Natural killer cell (primary cell): Measurements from ENCODE around the gene KSR2. TPM values are rescaled to one million over a fixed set of nuclear protein-coding genes. Genes with fewer than 3 reads are reported as not detected.
A peak's percentile ranks its signal among the peaks of the same experiment; 100 is the strongest.

Source experiments
- ATAC-seq, 3 donors: fragments of 150-1000 bp in 2 of 3; fragments of 200-7000 bp in 1 of 3; cut with Tn5 transposase; 1 replicate in 1 of 3; 2 replicates in 2 of 3; pipeline ENCODE4 v1.10.0; 2021; ENCODE audit warnings: mild to moderate bottlenecking in 2 of 3, moderate library complexity in 2 of 3
- DNase-seq, 2 donors: peaks; one replicate each; pipeline versions ENCODE4 v3.0.0 to v3.0.0-alpha.2; 2013 to 2021; ENCODE audit warnings: mixed read lengths in 1 of 2
- H3K27ac ChIP-seq: one replicate; pipeline ENCODE4 v1.5.1; 2013; ENCODE audit warnings: mild to moderate bottlenecking, low read length
- H3K27me3 ChIP-seq: one replicate; pipeline ENCODE4 v1.6.1; 2013; ENCODE audit warnings: low read length; ENCODE audit not compliant: control insufficient read depth, insufficient read depth
- H3K36me3 ChIP-seq: one replicate; pipeline ENCODE4 v1.6.1; 2013; ENCODE audit warnings: low read length; ENCODE audit not compliant: control insufficient read depth, insufficient read depth
- H3K4me1 ChIP-seq: one replicate; pipeline ENCODE4 v1.6.1; 2013; ENCODE audit warnings: low read length; ENCODE audit not compliant: control insufficient read depth, insufficient read depth
- H3K4me3 ChIP-seq: one replicate; pipeline ENCODE4 v1.5.1; 2013; ENCODE audit warnings: low read length
- H3K9me3 ChIP-seq: one replicate; pipeline ENCODE4 v1.6.1; 2013; ENCODE audit warnings: low read length; ENCODE audit not compliant: control insufficient read depth, insufficient read depth
- H3K27ac Mint-ChIP-seq, 2 donors: one replicate each; pipeline ENCODE4 v1.8.0; 2022; ENCODE audit warnings: mild to moderate bottlenecking in 2 of 2, mixed read lengths in 2 of 2, moderate library complexity in 1 of 2
- H3K27me3 Mint-ChIP-seq, 2 donors: one replicate each; pipeline ENCODE4 v1.8.0; 2022; ENCODE audit warnings: low read depth in 2 of 2, mixed read lengths in 2 of 2
- H3K36me3 Mint-ChIP-seq: one replicate; pipeline ENCODE4 v1.8.0; 2022; ENCODE audit warnings: mixed read lengths
- H3K4me1 Mint-ChIP-seq, 2 donors: one replicate each; pipeline ENCODE4 v1.8.0; 2022; ENCODE audit warnings: mixed read lengths in 2 of 2
- H3K4me3 Mint-ChIP-seq: one replicate; pipeline ENCODE4 v1.8.0; 2022; ENCODE audit warnings: mild to moderate bottlenecking, moderate library complexity, mixed read lengths
- H3K9me3 Mint-ChIP-seq, 2 donors: one replicate each; pipeline ENCODE4 v1.8.0; 2022; ENCODE audit warnings: mixed read lengths in 2 of 2
- CTCF ChIP-seq: fragments of 200-600 bp; IDR thresholded peaks from one replicate; pipeline ENCODE4 v1.8.0; 2022; ENCODE audit warnings: antibody characterized with exemption
- WGBS: methylation state at CpG from one replicate; pipeline ENCODE4 v1.1.7; 2013; ENCODE audit warnings: missing lambda C conversion rate; ENCODE audit not compliant: insufficient coverage; 5-methylcytosine and 5-hydroxymethylcytosine counted together
- intact Hi-C: fragments of 100-400 bp; cut with micrococcal nuclease; formaldehyde crosslinking; loops from one replicate; pipeline ENCODE4 v1.14.2; 2022
- total RNA-seq, 4 donors: library from RNA; stranded (reverse); fragments of 120-200 nt in 1 of 4; gene quantifications; one replicate each; pipeline versions ENCODE4 v1.2.3 to v1.2.4, GENCODE V29; 2013 to 2022

Gene KSR2
- total RNA-seq: not detected
- total RNA-seq (2013): not detected

- Mint-ChIP-seq H3K4me3 (peak within 1 kb of the TSS; percentile 60), H3K4me1 (no peaks in the 10 kb centered on the region), H3K27me3 (peaks cover 56 to 66% of the 10 kb centered on the region in 2 donors), H3K27ac (no peak within 1 kb of the TSS), H3K36me3 (peaks cover 12% of the 10 kb centered on the region), H3K9me3 (no peaks in the 10 kb centered on the region)
- no peaks in the 10 kb centered on the region for H3K4me1 ChIP-seq
- H3K27ac ChIP-seq: no peak within 1 kb of the TSS
- intact Hi-C loops: no loop called here
- H3K4me3 ChIP-seq: no peak within 1 kb of the TSS
- ATAC-seq: peak in 1 of 3 donors; percentile 25
- H3K27me3 ChIP-seq: peaks cover 9% of the 10 kb centered on the region
- H3K36me3 ChIP-seq: no peaks in the 10 kb centered on the region
- peak in 1 of 2 donors; percentile 62 for DNase-seq
- H3K9me3 ChIP-seq: no peaks in the 10 kb centered on the region
- WGBS: under 1% methylated on average over 86 of the region's 86 CpGs
- no peak for TF ChIP-seq CTCF
Observed at GRCh38 chr12:117968826-117969659, at the start of gene KSR2. Gene KSR2 (minus strand): TSS chr12:117968990. CDS start chr12:117968255, 735 bp downstream.

DNA sequence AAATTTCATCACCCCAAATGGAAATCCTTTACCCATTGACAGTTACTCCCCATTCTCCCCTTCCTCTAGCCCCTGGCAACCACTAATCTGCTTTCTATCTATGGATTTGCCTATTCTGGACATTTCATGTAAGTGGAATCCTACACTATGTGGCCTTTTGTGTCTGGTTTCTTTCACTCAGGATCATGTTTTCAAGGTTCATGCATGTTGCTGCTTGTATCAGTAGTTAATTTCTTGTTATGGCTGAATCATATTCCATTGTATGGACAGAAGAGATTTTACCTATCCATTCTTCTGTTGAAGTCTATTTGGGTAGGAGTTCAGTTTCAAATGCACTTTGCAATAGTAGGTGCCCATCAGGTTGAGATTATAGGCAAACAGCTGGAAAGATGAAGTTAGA lies 49.1 kb upstream of the KSR2 start:
- H3K27ac Mint-ChIP-seq: peak overlapping the region; percentile 16 to 86
- TF ChIP-seq CTCF: no peak
- ATAC-seq: no peak

GRCh38 chr12:118016424-118017264 lies 47.9 kb upstream of the KSR2 start, which contains the start of gene RFC5:
Gene RFC5 (plus strand): TSS chr12:118016703. CDS start chr12:118016828, 125 bp downstream.
- Histone ChIP-seq H3K9me3 (no peaks in the 10 kb centered on the region), H3K27ac (no peak within 1 kb of the TSS), H3K4me3 (peak within 1 kb of the TSS; percentile 77), H3K4me1 (peaks cover 14% of the 10 kb centered on the region), H3K36me3 (peaks cover 15% of the 10 kb centered on the region), H3K27me3 (no peaks in the 10 kb centered on the region)
- TF ChIP-seq CTCF: no peak
- WGBS: under 1% methylated on average over 61 of the region's 61 CpGs
- peaks cover 19 to 21% of the 10 kb centered on the region in 2 donors for H3K4me1 Mint-ChIP-seq
- H3K27me3 Mint-ChIP-seq: peaks cover 0 to 6% of the 10 kb centered on the region in 2 donors
- DNase-seq (peak; percentile 98 to 99), ATAC-seq (peak; percentile 98 to 99 (median 98))
- H3K4me3 Mint-ChIP-seq: peak within 1 kb of the TSS; percentile 96
- intact Hi-C loops: loop anchor here (1.0 kb wide), 1 partner anchor 45 kb away; the partner anchor contains the start of gene WSB2
- peaks cover 6% of the 10 kb centered on the region for H3K36me3 Mint-ChIP-seq
- peak within 1 kb of the TSS; percentile 86 to 90 for H3K27ac Mint-ChIP-seq
- H3K9me3 Mint-ChIP-seq: no peaks in the 10 kb centered on the region

More for the DNA sequence above, 49.1 kb upstream of the KSR2 start:
- Mint-ChIP-seq H3K9me3 (no peaks in the 10 kb centered on the region), H3K36me3 (peaks cover 6% of the 10 kb centered on the region), H3K4me1 (peaks cover 19 to 21% of the 10 kb centered on the region in 2 donors), H3K27me3 (peaks cover 0 to 6% of the 10 kb centered on the region in 2 donors), H3K4me3 (peak overlapping the region; percentile 77)
- intact Hi-C loops: no loop called here
- H3K27me3 ChIP-seq: no peaks in the 10 kb centered on the region
- peaks cover 14% of the 10 kb centered on the region for H3K4me1 ChIP-seq
- no peak overlapping the region for H3K27ac ChIP-seq
- peaks cover 22% of the 10 kb centered on the region for H3K36me3 ChIP-seq
- no peak overlapping the region for H3K4me3 ChIP-seq
- H3K9me3 ChIP-seq: no peaks in the 10 kb centered on the region
- DNase-seq: no peak
